HFFc6 (cell line): ENCODE results near the gene MPRIP. TPM values are rescaled to one million over a fixed set of nuclear protein-coding genes. Genes with fewer than 3 reads are reported as not detected.
A peak's percentile ranks its signal among the peaks of the same experiment; 100 is the strongest.

ENCODE experiments used
- DNase-seq: peaks from one replicate; pipeline ENCODE4 v3.0.0-alpha.2; 2018
- H3K27ac Mint-ChIP-seq: 2 replicates; pipeline ENCODE4 v1.8.0; 2020; ENCODE audit warnings: mild to moderate bottlenecking, mixed read lengths
- H3K27me3 Mint-ChIP-seq: 2 replicates; pipeline ENCODE4 v1.8.0; 2021; ENCODE audit warnings: mild to moderate bottlenecking, moderate library complexity, mixed read lengths; ENCODE audit not compliant: insufficient read depth
- H3K36me3 Mint-ChIP-seq: 2 replicates; pipeline ENCODE4 v1.8.0; 2021; ENCODE audit warnings: low read depth, mixed read lengths
- H3K4me1 Mint-ChIP-seq: 2 replicates; pipeline ENCODE4 v1.8.0; 2020; ENCODE audit warnings: low read depth, mixed read lengths
- H3K4me3 Mint-ChIP-seq: 2 replicates; pipeline ENCODE4 v1.8.0; 2020; ENCODE audit warnings: mild to moderate bottlenecking, moderate library complexity, mixed read lengths
- H3K9me3 Mint-ChIP-seq: 2 replicates; pipeline ENCODE4 v1.8.0; 2020; ENCODE audit warnings: mild to moderate bottlenecking, mixed read lengths
- total RNA-seq, 6 experiments: library from RNA; stranded (reverse); fragmentation: NEBNext Ultra II Directional; extraction: Animal tissue kit (Norgen Biotek cat#: 25700); gene quantifications; 2 replicates in 1 of 6; 3 replicates in 5 of 6; pipeline ENCODE4 v1.2.3, GENCODE V29; 2021
- TF ChIP-seq, protein P1 (sequence below): fragments of 200-600 bp; sonication (generic); IDR thresholded peaks from 2 replicates; pipeline ENCODE4 v1.5.0; 2021; ENCODE audit warnings: antibody characterized with exemption, mild to moderate bottlenecking

The MPRIP gene
- total RNA-seq, 6 experiments from 2014 or later, result 350 to 409 (median 372) TPM

- Mint-ChIP-seq H3K36me3 (peaks cover 12% of the 10 kb centered on the region; the same call in 1 of the 2 replicates), H3K27ac (no peak overlapping the region), H3K9me3 (no peaks in the 10 kb centered on the region), H3K4me1 (peaks cover 53% of the 10 kb centered on the region), H3K4me3 (no peak overlapping the region), H3K27me3 (peaks cover 2% of the 10 kb centered on the region)
- DNase-seq, result no peak
- TF ChIP-seq, protein P1, sequence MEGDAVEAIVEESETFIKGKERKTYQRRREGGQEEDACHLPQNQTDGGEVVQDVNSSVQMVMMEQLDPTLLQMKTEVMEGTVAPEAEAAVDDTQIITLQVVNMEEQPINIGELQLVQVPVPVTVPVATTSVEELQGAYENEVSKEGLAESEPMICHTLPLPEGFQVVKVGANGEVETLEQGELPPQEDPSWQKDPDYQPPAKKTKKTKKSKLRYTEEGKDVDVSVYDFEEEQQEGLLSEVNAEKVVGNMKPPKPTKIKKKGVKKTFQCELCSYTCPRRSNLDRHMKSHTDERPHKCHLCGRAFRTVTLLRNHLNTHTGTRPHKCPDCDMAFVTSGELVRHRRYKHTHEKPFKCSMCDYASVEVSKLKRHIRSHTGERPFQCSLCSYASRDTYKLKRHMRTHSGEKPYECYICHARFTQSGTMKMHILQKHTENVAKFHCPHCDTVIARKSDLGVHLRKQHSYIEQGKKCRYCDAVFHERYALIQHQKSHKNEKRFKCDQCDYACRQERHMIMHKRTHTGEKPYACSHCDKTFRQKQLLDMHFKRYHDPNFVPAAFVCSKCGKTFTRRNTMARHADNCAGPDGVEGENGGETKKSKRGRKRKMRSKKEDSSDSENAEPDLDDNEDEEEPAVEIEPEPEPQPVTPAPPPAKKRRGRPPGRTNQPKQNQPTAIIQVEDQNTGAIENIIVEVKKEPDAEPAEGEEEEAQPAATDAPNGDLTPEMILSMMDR, result no peak
These were observed 20.1 kb downstream of the MPRIP start for GRCh38 chr17:17062356-17062755.

GRCh38 chr17:17062866-17063265 is 20.6 kb downstream of the MPRIP start:
- no peak for DNase-seq
- peaks cover 2% of the 10 kb centered on the region for H3K27me3 Mint-ChIP-seq
- TF ChIP-seq, protein P1, result no peak
- no peaks in the 10 kb centered on the region for H3K9me3 Mint-ChIP-seq
- peaks cover 58% of the 10 kb centered on the region for H3K4me1 Mint-ChIP-seq
- H3K4me3 Mint-ChIP-seq, result no peak overlapping the region
- H3K27ac Mint-ChIP-seq, result peak overlapping the region; percentile 5; the same call in 1 of the 2 replicates
- peaks cover 12% of the 10 kb centered on the region; the same call in 1 of the 2 replicates for H3K36me3 Mint-ChIP-seq

DNA sequence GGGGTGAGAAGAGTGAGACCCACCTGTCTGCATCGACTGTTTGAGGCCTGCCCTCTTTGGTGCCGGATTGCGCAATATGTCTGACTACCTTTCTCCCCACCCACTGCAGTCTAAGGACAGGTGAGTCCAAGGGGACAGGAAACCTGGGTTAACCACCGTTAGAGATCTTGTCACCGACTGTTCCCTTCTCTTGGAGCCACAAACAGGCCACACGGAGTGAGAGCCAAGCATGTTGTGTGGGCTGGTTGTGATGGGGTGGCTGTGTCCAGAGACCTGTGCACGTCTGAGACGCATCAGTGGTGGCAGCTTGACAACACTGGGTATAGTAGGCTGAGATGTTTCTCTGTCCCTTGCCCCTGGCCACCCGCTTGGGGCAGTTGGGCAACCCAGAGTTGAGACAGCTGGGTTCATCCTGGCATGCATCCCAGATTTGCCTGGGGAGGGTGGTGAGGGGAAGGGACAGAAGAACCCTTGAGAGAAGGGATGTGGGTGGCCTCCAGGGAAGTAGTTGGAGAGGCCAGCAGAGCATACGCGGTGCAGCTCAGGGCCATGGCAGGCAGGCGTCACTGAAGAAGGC is 21.4 kb downstream of the MPRIP start:
- no peak overlapping the region for H3K4me3 Mint-ChIP-seq
- H3K27me3 Mint-ChIP-seq, result peaks cover 2% of the 10 kb centered on the region
- H3K27ac Mint-ChIP-seq, result no peak overlapping the region
- peaks cover 60% of the 10 kb centered on the region for H3K4me1 Mint-ChIP-seq
- peaks cover 12% of the 10 kb centered on the region; the same call in 1 of the 2 replicates for H3K36me3 Mint-ChIP-seq
- no peaks in the 10 kb centered on the region for H3K9me3 Mint-ChIP-seq
- no peak for DNase-seq
- TF ChIP-seq, protein P1, result no peak

- Mint-ChIP-seq H3K9me3 (no peaks in the 10 kb centered on the region), H3K4me1 (peaks cover 60% of the 10 kb centered on the region), H3K27ac (no peak overlapping the region), H3K4me3 (no peak overlapping the region), H3K36me3 (peaks cover 12% of the 10 kb centered on the region; the same call in 1 of the 2 replicates), H3K27me3 (peaks cover 2% of the 10 kb centered on the region)
- TF ChIP-seq, protein P1, result no peak
- DNase-seq, result no peak
These were observed 22.1 kb downstream of the MPRIP start for GRCh38 chr17:17064322-17064721.

DNA sequence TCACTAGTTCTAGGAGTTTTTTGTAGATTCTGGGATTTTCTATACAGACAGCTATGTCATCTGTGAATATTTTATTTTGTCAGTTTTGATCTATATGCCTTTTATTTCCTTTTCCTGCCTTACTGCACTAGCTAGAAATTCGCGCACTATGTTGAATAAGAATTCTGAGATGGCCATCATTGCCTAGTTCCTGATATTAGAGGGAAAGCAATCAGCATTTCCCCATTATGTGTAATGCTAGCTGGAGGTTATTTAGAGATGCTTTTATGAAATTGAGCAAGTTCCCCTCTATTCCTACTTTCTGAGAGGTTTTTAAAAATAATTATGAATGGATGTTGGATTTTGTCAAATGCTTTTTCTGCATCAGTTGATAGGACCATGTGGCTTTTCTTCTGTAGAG is 23.8 kb downstream of the MPRIP start:
- TF ChIP-seq, protein P1, result no peak
- Mint-ChIP-seq H3K9me3 (no peaks in the 10 kb centered on the region), H3K27ac (no peak overlapping the region), H3K4me3 (no peak overlapping the region), H3K36me3 (peaks cover 12% of the 10 kb centered on the region), H3K4me1 (peaks cover 74% of the 10 kb centered on the region), H3K27me3 (no peaks in the 10 kb centered on the region; the same call in 1 of the 2 replicates)
- no peak for DNase-seq
